HepG2 (cell line): Measurements from ENCODE around the gene CCDC88B. TPM values are rescaled to one million over a fixed set of nuclear protein-coding genes. Genes with fewer than 3 reads are reported as not detected.
A peak's percentile ranks its signal among the peaks of the same experiment; 100 is the strongest.

ENCODE experiments used
- ATAC-seq: fragments of 200-7000 bp; cut with Tn5 transposase; 3 replicates; pipeline ENCODE4 v1.9.1; 2020; ENCODE audit warnings: mild to moderate bottlenecking, moderate library complexity
- BruUV-seq: library from RNA; stranded (reverse); fragments of 400-500 nt; replicated peaks from 2 replicates; lab custom pipeline; 2021; lab: Mats Ljungman, UMichigan
- CTCF ChIA-PET: fragments of 300-600 bp; formaldehyde crosslinking; extraction: SDS; loops from one replicate; lab custom pipeline; 2021; ENCODE audit warnings: low total read pairs, inconsistent platforms, low intra/inter-chr PET ratio; lab: Yijun Ruan, JAX
- POLR2A ChIA-PET: fragments of 350-600 bp; sonication (Branson Sonifier 250); formaldehyde crosslinking; loops from one replicate; lab custom pipeline; 2020; ENCODE audit warnings: antibody characterized with exemption, inconsistent platforms; lab: Yijun Ruan, JAX
- DNase-seq: peaks from one replicate; pipeline ENCODE4 v3.0.0-alpha.2; 2015; ENCODE audit warnings: low spot score
- FAIRE-seq: peaks from 3 replicates; lab custom pipeline; 2011; peaks lifted over from hg19 to GRCh38; lab: Jason Lieb, UNC
- H2AFZ ChIP-seq: one replicate; pipeline ENCODE4 v1.6.1; 2011; ENCODE audit warnings: low read length, inconsistent platforms
- H3K27ac ChIP-seq: fragments of 300-600 bp; 3 replicates; pipeline ENCODE4 v1.8.0; 2011; ENCODE audit warnings: mixed run types, mild to moderate bottlenecking, mixed read lengths, low read length, inconsistent platforms; ENCODE audit not compliant: insufficient read depth; ENCODE audit errors: extremely low read length
- H3K27me3 ChIP-seq, 2 experiments: fragments of 200-600 bp in 1 of 2; 2 replicates in 1 of 2; 3 replicates in 1 of 2; pipeline versions ENCODE4 v1.6.0 to v1.8.0; 2011; ENCODE audit warnings: low read length in 2 of 2, mild to moderate bottlenecking in 2 of 2, moderate library complexity in 2 of 2, inconsistent platforms in 1 of 2; ENCODE audit not compliant: insufficient read depth in 2 of 2, control insufficient read depth in 1 of 2
- H3K36me3 ChIP-seq, 2 experiments: fragments of 200-600 bp in 1 of 2; replicated peaks in 1 of 2; 2 replicates in 1 of 2; 3 replicates in 1 of 2; pipeline versions ENCODE4 v1.5.1 to v1.8.0; 2011; ENCODE audit warnings: low read length in 2 of 2, inconsistent platforms in 1 of 2; ENCODE audit not compliant: insufficient read depth in 2 of 2, control insufficient read depth in 1 of 2
- H3K4me1 ChIP-seq: 2 replicates; pipeline ENCODE4 v1.5.1; 2012; ENCODE audit warnings: low read length, inconsistent platforms; ENCODE audit not compliant: insufficient read depth
- H3K4me2 ChIP-seq: 2 replicates; pipeline ENCODE4 v1.6.0; 2011; ENCODE audit warnings: low read depth, low read length, inconsistent platforms
- H3K4me3 ChIP-seq, 3 experiments: fragments of 200-600 bp in 1 of 3; sonication (generic), shearing (Covaris generic) in 1 of 3; replicated peaks in 1 of 3; 2 replicates each; pipeline ENCODE4 v1.5.1; 2011 to 2016; ENCODE audit warnings: low read length in 3 of 3, inconsistent platforms in 2 of 3, low read depth in 2 of 3, mild to moderate bottlenecking in 2 of 3, control low read depth in 1 of 3, mixed read lengths in 1 of 3; ENCODE audit not compliant: insufficient read depth in 1 of 3
- H3K79me2 ChIP-seq: one replicate; pipeline ENCODE4 v1.6.1; 2011; ENCODE audit warnings: low read length, inconsistent platforms; ENCODE audit not compliant: insufficient read depth
- H3K9ac ChIP-seq: 2 replicates; pipeline ENCODE4 v1.6.0; 2011; ENCODE audit warnings: mild to moderate bottlenecking, low read depth, low read length, inconsistent platforms; ENCODE audit not compliant: insufficient read depth
- H3K9me3 ChIP-seq: 2 replicates; pipeline ENCODE4 v1.5.1; 2012; ENCODE audit warnings: mild to moderate bottlenecking, low read length
- H4K20me1 ChIP-seq: 2 replicates; pipeline ENCODE4 v1.6.0; 2011; ENCODE audit warnings: inconsistent platforms, mild to moderate bottlenecking, low read length, moderate library complexity; ENCODE audit not compliant: insufficient read depth
- ATF4 ChIP-seq, 2 experiments: fragments of 450-650 bp in 1 of 2; sonication (generic) in 1 of 2; formaldehyde crosslinking; IDR thresholded peaks; 2 replicates each; pipeline versions ENCODE4 v1.5.0 to v1.8.0; 2020 to 2022; ENCODE audit warnings: mild to moderate bottlenecking in 1 of 2, missing genetic modification reagents in 1 of 2
- ELF1 ChIP-seq: sonication (generic); formaldehyde crosslinking; IDR thresholded peaks from 2 replicates; pipeline ENCODE4 v1.4.0; 2020; ENCODE audit warnings: missing genetic modification reagents
- MTA3 ChIP-seq: sonication (generic); formaldehyde crosslinking; IDR thresholded peaks from 2 replicates; pipeline ENCODE4 v1.4.0; 2020; ENCODE audit warnings: missing genetic modification reagents
- PTBP1 ChIP-seq: fragments of 200-400 bp; formaldehyde crosslinking; IDR thresholded peaks from 2 replicates; pipeline ENCODE4 v1.6.1; 2018; ENCODE audit warnings: low read length, low read depth; ENCODE audit not compliant: poor library complexity, severe bottlenecking
- ZEB1 ChIP-seq: IDR thresholded peaks from 2 replicates; pipeline ENCODE4 v1.6.1; 2012; ENCODE audit warnings: mild to moderate bottlenecking, low read depth, inconsistent platforms; ENCODE audit not compliant: insufficient replicate concordance
- ZNF281 ChIP-seq: sonication (generic); formaldehyde crosslinking; IDR thresholded peaks from 2 replicates; pipeline ENCODE4 v1.4.0; 2020; ENCODE audit warnings: missing genetic modification reagents, borderline replicate concordance
- ZNF605 ChIP-seq: sonication (generic); formaldehyde crosslinking; IDR thresholded peaks from 2 replicates; pipeline ENCODE4 v1.8.0; 2022; ENCODE audit warnings: mild to moderate bottlenecking, missing genetic modification reagents
- ZNF687 ChIP-seq: sonication (generic); formaldehyde crosslinking; IDR thresholded peaks from 2 replicates; pipeline ENCODE4 v1.5.1; 2020; ENCODE audit warnings: mild to moderate bottlenecking, missing genetic modification reagents, moderate library complexity
- ZNF740 ChIP-seq: sonication (generic); formaldehyde crosslinking; IDR thresholded peaks from 2 replicates; pipeline ENCODE4 v1.4.0; 2020; ENCODE audit warnings: missing genetic modification reagents
- ZNF850 ChIP-seq: sonication (generic); formaldehyde crosslinking; conservative IDR thresholded peaks from 2 replicates; pipeline ENCODE4 v1.9.0; 2021; ENCODE audit warnings: mild to moderate bottlenecking, missing genetic modification reagents
- WGBS: methylation state at CpG from one replicate; pipeline ENCODE4 v1.1.6; 2017; ENCODE audit warnings: low lambda C conversion rate; 5-methylcytosine and 5-hydroxymethylcytosine counted together
- in situ Hi-C: cut with HindIII; loops from 2 replicates; pipeline ENCODE4 v1.10.0; 2017; ENCODE audit warnings: low pct_unique_long_range_greater_than_20kb; ENCODE audit not compliant: extremely low pct_ligation_motif_present
- intact Hi-C: fragments of 100-400 bp; cut with micrococcal nuclease; formaldehyde crosslinking; loops from one replicate; pipeline ENCODE4 v1.10.0; 2022; ENCODE audit not compliant: unreplicated experiment
- polyA plus RNA-seq, 8 experiments: library from polyadenylated mRNA; depleted of rRNA in 3 of 8; stranded (reverse) in 7 of 8; unstranded in 1 of 8; fragments of >200 nt; fragmentation: Illumina TruSeq in 4 of 8; extraction: Trizol in 4 of 8; gene quantifications; 2 replicates each; pipeline versions ENCODE4 v1.2.1 to v1.2.3, GENCODE V29; 2011 to 2016; ENCODE audit warnings: low read depth in 4 of 8, missing spikeins in 1 of 8, mixed read lengths in 1 of 8; ENCODE audit not compliant: insufficient read depth in 1 of 8
- total RNA-seq, 5 experiments: library from RNA; depleted of rRNA; stranded (reverse); fragments of >200 nt; fragmentation: Illumina TruSeq; extraction: Trizol; gene quantifications; 2 replicates each; pipeline ENCODE4 v1.2.3, GENCODE V29; 2016; ENCODE audit warnings: low read depth in 1 of 5

Gene CCDC88B
- total and polyA plus RNA-seq, 2 of the 13 experiments (the other 11 are each of a cell fraction or from before 2014, with no cell fraction given), result 3.6 to 4.8 TPM

GRCh38 chr11:64318766-64319761, 20.9 kb upstream of the CCDC88B start:
- Histone ChIP-seq H3K36me3 (peaks cover 1 to 33% of the 10 kb centered on the region in 2 experiments; a peak in 3 of 5 replicates), H3K4me1 (peaks cover 22% of the 10 kb centered on the region), H3K79me2 (peaks cover 15% of the 10 kb centered on the region), H3K9ac (peak overlapping the region; percentile 94), H3K9me3 (no peaks in the 10 kb centered on the region), H2AFZ (no peak overlapping the region), H4K20me1 (no peaks in the 10 kb centered on the region), H3K4me2 (peak overlapping the region; percentile 99), H3K27ac (peak overlapping the region; percentile 98), H3K4me3 (peak overlapping the region; percentile 97 to 99 (median 99)), H3K27me3 (no peaks in the 10 kb centered on the region; a peak in 1 of 5 replicates)
- intact Hi-C loops (no loop called here), in situ Hi-C loops (no loop called here)
- BruUV-seq, result TSS peak; percentile 45
- ChIA-PET POLR2A (interaction anchor here (0.9 to 4.5 kb wide), 7 partner anchors 13 to 133 kb away, joined by 3 to 103 read pairs (median 33); partner anchors contain the start of genes ESRRA and STIP1), CTCF (no interaction called here)
- ATAC-seq, result no peak
- no peak for DNase-seq
- 29% methylated on average over 19 of the region's 19 CpGs for WGBS
- no peak for FAIRE-seq
- TF ChIP-seq ZNF850 (CRISPR knock-in tag) (peak; percentile 63; the same call in 1 of the 2 replicates), ATF4 (CRISPR knock-in tag; IDR thresholded peaks at IDR 0.05) (0 out of 4 replicates have a peak, but pooled peaks of 1 of the 2 experiments have one; percentile 1), ZNF605 (CRISPR knock-in tag) (0 out of 2 replicates have a peak, but pooled peaks have one; percentile 8), PTBP1 (no peak), MTA3 (CRISPR knock-in tag) (no peak), ZNF281 (CRISPR knock-in tag) (0 out of 2 replicates have a peak, but pooled peaks have one; percentile 12), ELF1 (CRISPR knock-in tag) (no peak), ZNF687 (CRISPR knock-in tag) (peak; percentile 31; the same call in 1 of the 2 replicates), ZNF740 (no peak), ZEB1 (peak; percentile 37)
